H1 (cell line): Measurements from ENCODE around the gene TIMM29. TPM values are rescaled to one million over a fixed set of nuclear protein-coding genes. Genes with fewer than 3 reads are reported as not detected.

Experiments used
- ASH2L ChIP-seq: fragments of 200-600, 300-600 bp; sonication (generic); IDR thresholded peaks from one replicate; pipeline ENCODE4 v1.7.1; 2017; ENCODE audit warnings: low read length
- CBX8 ChIP-seq: fragments of 300-800, 300-1000 bp; sonication (generic); IDR thresholded peaks from 2 replicates; pipeline ENCODE4 v1.7.1; 2016; ENCODE audit warnings: low read depth, low read length, borderline replicate concordance
- CREB1 ChIP-seq: IDR thresholded peaks from 2 replicates; pipeline ENCODE4 v1.6.1; 2012; ENCODE audit warnings: inconsistent platforms
- NANOG ChIP-seq: IDR thresholded peaks from 2 replicates; pipeline ENCODE4 v1.6.1; 2011; ENCODE audit warnings: low read length, low read depth, mild to moderate bottlenecking, inconsistent platforms; ENCODE audit not compliant: insufficient read depth, poor library complexity, severe bottlenecking
- RAD21 ChIP-seq, 2 experiments: IDR thresholded peaks in 1 of 2; conservative IDR thresholded peaks in 1 of 2; 2 replicates each; pipeline ENCODE4 v1.6.1; 2011; ENCODE audit warnings: low read depth in 2 of 2, low read length in 2 of 2, improper control_type of control experiment in 1 of 2, inconsistent platforms in 1 of 2, mild to moderate bottlenecking in 1 of 2, moderate library complexity in 1 of 2
- SRF ChIP-seq: IDR thresholded peaks from 2 replicates; pipeline ENCODE4 v1.6.1; 2011; ENCODE audit warnings: mild to moderate bottlenecking, low read depth, low read length, moderate library complexity
- polyA plus RNA-seq, 7 experiments: library from polyadenylated mRNA; depleted of rRNA in 3 of 7; stranded (reverse) in 5 of 7; unstranded in 2 of 7; fragments of >200 nt in 5 of 7; fragments of 200-250 nt in 2 of 7; gene quantifications; 1 replicate in 5 of 7; 2 replicates in 1 of 7; 4 replicates in 1 of 7; pipeline versions ENCODE4 v1.2.1 to v1.2.3, GENCODE V29; 2011 to 2013; ENCODE audit warnings: missing spikeins in 2 of 7, mixed read lengths in 2 of 7
- total RNA-seq: library from RNA; stranded (reverse); fragmentation: NEBNext Ultra II Directional; extraction: Animal tissue kit (Norgen Biotek cat#: 25700); gene quantifications from 2 replicates; pipeline ENCODE4 v1.2.1, GENCODE V29; 2021
- TF ChIP-seq, protein P1 (sequence below): IDR thresholded peaks from 2 replicates; pipeline ENCODE4 v1.6.1; 2012; ENCODE audit warnings: low read length, inconsistent platforms

TIMM29 gene
- total and polyA plus RNA-seq, 2 of the 8 experiments (the other 6 are each of a cell fraction or from before 2014, with no cell fraction given), result 15.9 to 24.0 TPM

DNA sequence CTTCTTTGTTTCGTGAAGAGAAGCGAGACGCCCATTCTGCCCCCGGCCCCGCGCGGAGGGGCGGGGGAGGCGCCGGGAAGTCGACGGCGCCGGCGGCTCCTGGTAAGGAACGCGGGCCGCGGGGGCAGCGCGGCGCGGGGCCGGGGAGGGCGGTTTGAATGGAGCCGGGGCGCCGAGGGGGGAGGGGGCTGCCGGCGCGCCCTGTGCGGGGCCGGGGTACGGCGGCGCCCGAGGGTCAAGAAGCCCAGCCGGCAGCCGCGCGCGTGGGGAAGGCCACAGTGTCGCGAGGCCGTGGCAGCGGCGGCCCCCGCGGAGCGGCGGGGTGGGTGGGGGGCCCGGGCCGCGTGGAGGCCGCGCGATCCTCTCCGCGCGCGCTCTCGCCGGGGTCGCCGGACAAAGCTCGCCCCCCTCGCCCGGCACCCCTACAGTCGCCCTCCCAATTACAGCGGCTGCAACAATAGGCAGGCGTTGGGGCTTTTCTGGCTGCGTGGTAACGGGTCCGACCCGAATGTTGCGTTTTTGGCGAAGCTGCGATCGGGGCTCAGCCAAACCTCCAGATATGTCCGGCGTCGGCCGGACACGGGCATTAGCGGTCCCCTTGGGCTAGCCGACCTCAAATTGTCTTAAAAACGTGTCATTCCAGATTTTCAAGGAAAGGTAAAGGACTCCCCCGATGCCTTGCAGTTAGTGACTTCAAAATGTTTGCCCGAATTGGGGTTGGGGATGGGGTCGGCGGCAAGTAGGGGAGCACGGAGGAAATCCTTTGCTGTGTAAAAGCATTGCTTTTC lies 32.7 kb downstream of the TIMM29 start (continued):
- TF ChIP-seq NANOG (no peak), CREB1 (no peak), RAD21 (IDR thresholded peaks at IDR 0.05 in 1 of 2, conservative IDR thresholded peaks at IDR 0.05 in 1 of 2; ENCODE audit: low read depth in 2 of 2, low read length in 2 of 2) (no peak), CBX8 (no peak), ASH2L (peak; percentile 56), SRF (no peak)
- TF ChIP-seq, protein P1, sequence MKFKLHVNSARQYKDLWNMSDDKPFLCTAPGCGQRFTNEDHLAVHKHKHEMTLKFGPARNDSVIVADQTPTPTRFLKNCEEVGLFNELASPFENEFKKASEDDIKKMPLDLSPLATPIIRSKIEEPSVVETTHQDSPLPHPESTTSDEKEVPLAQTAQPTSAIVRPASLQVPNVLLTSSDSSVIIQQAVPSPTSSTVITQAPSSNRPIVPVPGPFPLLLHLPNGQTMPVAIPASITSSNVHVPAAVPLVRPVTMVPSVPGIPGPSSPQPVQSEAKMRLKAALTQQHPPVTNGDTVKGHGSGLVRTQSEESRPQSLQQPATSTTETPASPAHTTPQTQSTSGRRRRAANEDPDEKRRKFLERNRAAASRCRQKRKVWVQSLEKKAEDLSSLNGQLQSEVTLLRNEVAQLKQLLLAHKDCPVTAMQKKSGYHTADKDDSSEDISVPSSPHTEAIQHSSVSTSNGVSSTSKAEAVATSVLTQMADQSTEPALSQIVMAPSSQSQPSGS, result no peak
